ENCODE results near the gene IKZF1. TPM values are rescaled to one million over a fixed set of nuclear protein-coding genes. Genes with fewer than 3 reads are reported as not detected.

Gene IKZF1
- total RNA-seq, 1 donor from 2014 or later = 0.86 TPM

DNA sequence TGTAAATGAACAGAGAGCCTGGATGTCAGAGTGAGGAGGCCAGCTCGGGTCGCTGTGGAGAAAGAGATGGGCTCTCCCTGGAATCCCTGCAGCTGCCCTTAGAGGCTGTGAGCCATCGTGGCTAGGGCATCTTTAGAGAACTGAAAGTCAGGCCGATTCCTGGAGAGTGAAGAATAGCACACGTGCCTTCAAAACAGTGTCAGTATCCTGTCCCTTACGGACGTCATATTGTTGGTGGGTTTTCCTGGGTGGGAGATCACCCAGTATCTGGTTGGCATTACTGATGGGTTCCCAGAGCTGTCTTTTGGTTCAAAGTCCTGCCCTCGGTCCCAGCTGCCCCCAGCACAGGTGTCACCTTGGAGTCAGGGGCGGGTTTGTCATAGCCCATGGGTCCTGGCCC is 25.3 kb downstream of the IKZF1 start:
- Mint-ChIP-seq H3K4me3 (ENCODE audit: unreplicated experiment) (no peak overlapping the region), H3K4me1 (ENCODE audit: low read depth, unreplicated experiment) (peaks cover 14% of the 10 kb centered on the region), H3K27ac (ENCODE audit: unreplicated experiment) (peak overlapping the region; percentile 44), H3K27me3 (ENCODE audit: low read depth, unreplicated experiment) (no peaks in the 10 kb centered on the region), H3K36me3 (ENCODE audit: low read depth, unreplicated experiment) (no peaks in the 10 kb centered on the region), H3K9me3 (ENCODE audit: unreplicated experiment) (no peaks in the 10 kb centered on the region)
- Histone ChIP-seq H3K79me2 (ENCODE audit: insufficient read depth, low read length) (no peaks in the 10 kb centered on the region), H3K27me3 (ENCODE audit: insufficient read depth, low read length) (peaks cover 3% of the 10 kb centered on the region), H3K4me1 (ENCODE audit: insufficient read depth, low read length) (no peaks in the 10 kb centered on the region), H3K27ac (ENCODE audit: low read depth, low read length) (no peak overlapping the region), H3K4me3 (ENCODE audit: insufficient read depth, low read depth, low read length) (no peak overlapping the region), H2AFZ (ENCODE audit: low read depth, low read length) (no peak overlapping the region), H3K4me2 (ENCODE audit: low read length) (no peak overlapping the region), H3K9me3 (ENCODE audit: insufficient read depth, low read depth, low read length) (no peaks in the 10 kb centered on the region), H3K9ac (ENCODE audit: low read length) (no peak overlapping the region), H4K20me1 (ENCODE audit: insufficient read depth, low read length) (peaks cover 5% of the 10 kb centered on the region), H3K36me3 (ENCODE audit: insufficient read depth, low read length) (no peaks in the 10 kb centered on the region)
- FAIRE-seq (no peak), DNase-seq (ENCODE audit: low read depth) (no peak)
- TF ChIP-seq EZH2 (IDR thresholded peaks at IDR 0.05; ENCODE audit: insufficient read depth, low read length) = no peak
- TF ChIP-seq, protein P1, sequence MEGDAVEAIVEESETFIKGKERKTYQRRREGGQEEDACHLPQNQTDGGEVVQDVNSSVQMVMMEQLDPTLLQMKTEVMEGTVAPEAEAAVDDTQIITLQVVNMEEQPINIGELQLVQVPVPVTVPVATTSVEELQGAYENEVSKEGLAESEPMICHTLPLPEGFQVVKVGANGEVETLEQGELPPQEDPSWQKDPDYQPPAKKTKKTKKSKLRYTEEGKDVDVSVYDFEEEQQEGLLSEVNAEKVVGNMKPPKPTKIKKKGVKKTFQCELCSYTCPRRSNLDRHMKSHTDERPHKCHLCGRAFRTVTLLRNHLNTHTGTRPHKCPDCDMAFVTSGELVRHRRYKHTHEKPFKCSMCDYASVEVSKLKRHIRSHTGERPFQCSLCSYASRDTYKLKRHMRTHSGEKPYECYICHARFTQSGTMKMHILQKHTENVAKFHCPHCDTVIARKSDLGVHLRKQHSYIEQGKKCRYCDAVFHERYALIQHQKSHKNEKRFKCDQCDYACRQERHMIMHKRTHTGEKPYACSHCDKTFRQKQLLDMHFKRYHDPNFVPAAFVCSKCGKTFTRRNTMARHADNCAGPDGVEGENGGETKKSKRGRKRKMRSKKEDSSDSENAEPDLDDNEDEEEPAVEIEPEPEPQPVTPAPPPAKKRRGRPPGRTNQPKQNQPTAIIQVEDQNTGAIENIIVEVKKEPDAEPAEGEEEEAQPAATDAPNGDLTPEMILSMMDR (IDR thresholded peaks at IDR 0.05; ENCODE audit: insufficient read depth, low read depth, low read length) = no peak

DNA sequence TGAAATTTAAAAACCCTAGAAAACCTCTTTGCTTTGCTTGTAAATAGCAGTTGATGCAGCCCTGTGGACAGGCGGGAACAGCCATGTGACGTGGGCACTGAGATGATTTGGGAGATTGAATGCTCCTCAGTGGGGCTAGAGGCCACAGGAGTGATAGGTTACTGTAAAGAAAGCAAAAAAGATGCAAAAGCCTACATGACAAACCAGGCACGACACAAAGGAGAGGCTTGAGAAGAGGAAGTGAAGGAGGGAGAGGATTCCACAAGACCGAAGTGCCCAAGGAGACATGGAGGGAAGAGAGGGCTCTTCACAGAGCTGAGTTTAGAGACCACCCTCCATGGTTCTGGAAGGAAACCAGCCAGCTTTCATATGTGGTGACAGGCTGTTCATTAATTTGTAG is 25.7 kb downstream of the IKZF1 start:
- Mint-ChIP-seq H3K36me3 (ENCODE audit: low read depth, unreplicated experiment) (no peaks in the 10 kb centered on the region), H3K9me3 (ENCODE audit: unreplicated experiment) (no peaks in the 10 kb centered on the region), H3K4me1 (ENCODE audit: low read depth, unreplicated experiment) (peaks cover 14% of the 10 kb centered on the region), H3K4me3 (ENCODE audit: unreplicated experiment) (no peak overlapping the region), H3K27me3 (ENCODE audit: low read depth, unreplicated experiment) (no peaks in the 10 kb centered on the region), H3K27ac (ENCODE audit: unreplicated experiment) (no peak overlapping the region)
- Histone ChIP-seq H3K36me3 (ENCODE audit: insufficient read depth, low read length) (no peaks in the 10 kb centered on the region), H2AFZ (ENCODE audit: low read depth, low read length) (no peak overlapping the region), H3K4me2 (ENCODE audit: low read length) (no peak overlapping the region), H3K4me1 (ENCODE audit: insufficient read depth, low read length) (no peaks in the 10 kb centered on the region), H3K4me3 (ENCODE audit: insufficient read depth, low read depth, low read length) (no peak overlapping the region), H3K9ac (ENCODE audit: low read length) (no peak overlapping the region), H4K20me1 (ENCODE audit: insufficient read depth, low read length) (peaks cover 5% of the 10 kb centered on the region), H3K79me2 (ENCODE audit: insufficient read depth, low read length) (no peaks in the 10 kb centered on the region), H3K9me3 (ENCODE audit: insufficient read depth, low read depth, low read length) (no peaks in the 10 kb centered on the region), H3K27ac (ENCODE audit: low read depth, low read length) (no peak overlapping the region), H3K27me3 (ENCODE audit: insufficient read depth, low read length) (peaks cover 3% of the 10 kb centered on the region)
- DNase-seq (ENCODE audit: low read depth) (no peak), FAIRE-seq (no peak)
- no peak for TF ChIP-seq EZH2 (IDR thresholded peaks at IDR 0.05; ENCODE audit: insufficient read depth, low read length)
- TF ChIP-seq, protein P1 (IDR thresholded peaks at IDR 0.05; ENCODE audit: insufficient read depth, low read depth, low read length) = no peak

DNA sequence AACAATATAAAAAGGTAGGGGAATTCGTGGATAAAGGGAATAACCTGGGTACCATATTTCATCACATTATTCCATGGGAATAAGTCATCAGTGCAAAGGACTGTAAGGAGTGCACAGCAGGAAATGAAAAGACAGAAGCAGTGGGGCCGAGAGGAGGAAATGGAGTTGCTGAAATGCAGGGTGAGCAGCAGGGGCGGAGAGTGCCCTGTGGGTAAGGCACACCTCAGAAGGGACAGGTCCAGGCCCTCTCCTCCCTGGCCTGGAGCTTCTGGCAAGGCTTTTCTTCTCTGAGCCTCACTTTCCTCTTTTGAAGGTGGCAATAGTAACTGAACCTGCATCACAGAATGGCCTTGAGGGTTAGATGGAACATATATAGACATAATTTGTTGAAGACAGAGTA is 26.2 kb downstream of the IKZF1 start:
- TF ChIP-seq, protein P1 (IDR thresholded peaks at IDR 0.05; ENCODE audit: insufficient read depth, low read depth, low read length) = no peak
- TF ChIP-seq EZH2 (IDR thresholded peaks at IDR 0.05; ENCODE audit: insufficient read depth, low read length) = no peak
- Histone ChIP-seq H3K4me2 (ENCODE audit: low read length) (no peak overlapping the region), H3K4me1 (ENCODE audit: insufficient read depth, low read length) (no peaks in the 10 kb centered on the region), H3K9ac (ENCODE audit: low read length) (no peak overlapping the region), H2AFZ (ENCODE audit: low read depth, low read length) (no peak overlapping the region), H4K20me1 (ENCODE audit: insufficient read depth, low read length) (peaks cover 5% of the 10 kb centered on the region), H3K27ac (ENCODE audit: low read depth, low read length) (no peak overlapping the region), H3K79me2 (ENCODE audit: insufficient read depth, low read length) (no peaks in the 10 kb centered on the region), H3K36me3 (ENCODE audit: insufficient read depth, low read length) (no peaks in the 10 kb centered on the region), H3K4me3 (ENCODE audit: insufficient read depth, low read depth, low read length) (no peak overlapping the region), H3K27me3 (ENCODE audit: insufficient read depth, low read length) (peaks cover 3% of the 10 kb centered on the region), H3K9me3 (ENCODE audit: insufficient read depth, low read depth, low read length) (no peaks in the 10 kb centered on the region)
- H3K4me1 Mint-ChIP-seq (ENCODE audit: low read depth, unreplicated experiment) = peaks cover 14% of the 10 kb centered on the region
- no peak overlapping the region for H3K27ac Mint-ChIP-seq (ENCODE audit: unreplicated experiment)
- H3K4me3 Mint-ChIP-seq (ENCODE audit: unreplicated experiment) = no peak overlapping the region
- DNase-seq (ENCODE audit: low read depth) (no peak), FAIRE-seq (no peak)
- H3K9me3 Mint-ChIP-seq (ENCODE audit: unreplicated experiment) = no peaks in the 10 kb centered on the region
- H3K27me3 Mint-ChIP-seq (ENCODE audit: low read depth, unreplicated experiment) = no peaks in the 10 kb centered on the region
- no peaks in the 10 kb centered on the region for H3K36me3 Mint-ChIP-seq (ENCODE audit: low read depth, unreplicated experiment)
